Measurements from ENCODE around the gene RLIM.

The RLIM gene

GRCh38 chrX:74550295-74550802 is 64.1 kb downstream of the RLIM start:
- no peaks in the 10 kb centered on the region for H3K27me3 ChIP-seq (ENCODE audit: low read length)
- no peaks in the 10 kb centered on the region for H3K9me3 ChIP-seq (ENCODE audit: insufficient read depth, low read length)
- H3K4me3 ChIP-seq (ENCODE audit: insufficient read depth, low read length, poor library complexity, severe bottlenecking): no peak overlapping the region
- TF ChIP-seq CTCF (IDR thresholded peaks at IDR 0.05; ENCODE audit: insufficient read depth, low read length, poor library complexity, severe bottlenecking): peak; percentile 91
- no peak for TF ChIP-seq EZH2phosphoT487 (conservative IDR thresholded peaks at IDR 0.05; ENCODE audit: low read length)
- no peak overlapping the region for H3K27ac ChIP-seq (ENCODE audit: low read depth, low read length)
- H4K20me1 ChIP-seq (ENCODE audit: low read depth, low read length): no peaks in the 10 kb centered on the region
- H2AFZ ChIP-seq (ENCODE audit: low read depth, low read length, severe bottlenecking): peak overlapping the region; percentile 51
- no peaks in the 10 kb centered on the region for H3K36me3 ChIP-seq (ENCODE audit: low read length)
- H3K79me2 ChIP-seq (ENCODE audit: insufficient read depth, low read length): no peaks in the 10 kb centered on the region
- no peaks in the 10 kb centered on the region for H3F3A ChIP-seq (ENCODE audit: insufficient read depth)
- no peak overlapping the region for H3K9ac ChIP-seq (ENCODE audit: low read length)
- peak overlapping the region; percentile 27 for H3K4me2 ChIP-seq (ENCODE audit: low read depth, low read length, poor library complexity, severe bottlenecking)
- no peaks in the 10 kb centered on the region for H3K9me2 ChIP-seq (replicated peaks; ENCODE audit: insufficient read depth, low read length)

- Histone ChIP-seq H3K4me3 (ENCODE audit: insufficient read depth, low read length, poor library complexity, severe bottlenecking) (no peak overlapping the region), H3F3A (ENCODE audit: insufficient read depth) (no peaks in the 10 kb centered on the region), H3K9me2 (replicated peaks; ENCODE audit: insufficient read depth, low read length) (no peaks in the 10 kb centered on the region), H3K27me3 (ENCODE audit: low read length) (no peaks in the 10 kb centered on the region), H3K9me3 (ENCODE audit: insufficient read depth, low read length) (no peaks in the 10 kb centered on the region), H3K79me2 (ENCODE audit: insufficient read depth, low read length) (no peaks in the 10 kb centered on the region), H3K36me3 (ENCODE audit: low read length) (no peaks in the 10 kb centered on the region), H3K4me2 (ENCODE audit: low read depth, low read length, poor library complexity, severe bottlenecking) (no peak overlapping the region), H3K9ac (ENCODE audit: low read length) (no peak overlapping the region), H2AFZ (ENCODE audit: low read depth, low read length, severe bottlenecking) (no peak overlapping the region), H3K27ac (ENCODE audit: low read depth, low read length) (no peak overlapping the region), H4K20me1 (ENCODE audit: low read depth, low read length) (no peaks in the 10 kb centered on the region)
- TF ChIP-seq CTCF (IDR thresholded peaks at IDR 0.05; ENCODE audit: insufficient read depth, low read length, poor library complexity, severe bottlenecking) (no peak), EZH2phosphoT487 (conservative IDR thresholded peaks at IDR 0.05; ENCODE audit: low read length) (no peak)
Observed at GRCh38 chrX:74546984-74547383, 67.4 kb downstream of the RLIM start.

- TF ChIP-seq CTCF (IDR thresholded peaks at IDR 0.05; ENCODE audit: insufficient read depth, low read length, poor library complexity, severe bottlenecking) (no peak), EZH2phosphoT487 (conservative IDR thresholded peaks at IDR 0.05; ENCODE audit: low read length) (no peak)
- H3F3A ChIP-seq (ENCODE audit: insufficient read depth): no peaks in the 10 kb centered on the region
Observed at GRCh38 chrX:74545880-74546523, 68.4 kb downstream of the RLIM start.

More at GRCh38 chrX:74545880-74546523, 68.4 kb downstream of the RLIM start:
- Histone ChIP-seq H3K27ac (ENCODE audit: low read depth, low read length) (no peak overlapping the region), H3K27me3 (ENCODE audit: low read length) (no peaks in the 10 kb centered on the region), H4K20me1 (ENCODE audit: low read depth, low read length) (no peaks in the 10 kb centered on the region), H2AFZ (ENCODE audit: low read depth, low read length, severe bottlenecking) (no peak overlapping the region), H3K9me2 (replicated peaks; ENCODE audit: insufficient read depth, low read length) (no peaks in the 10 kb centered on the region), H3K36me3 (ENCODE audit: low read length) (no peaks in the 10 kb centered on the region), H3K4me3 (ENCODE audit: insufficient read depth, low read length, poor library complexity, severe bottlenecking) (no peak overlapping the region), H3K9ac (ENCODE audit: low read length) (no peak overlapping the region), H3K79me2 (ENCODE audit: insufficient read depth, low read length) (no peaks in the 10 kb centered on the region), H3K4me2 (ENCODE audit: low read depth, low read length, poor library complexity, severe bottlenecking) (no peak overlapping the region), H3K9me3 (ENCODE audit: insufficient read depth, low read length) (no peaks in the 10 kb centered on the region)
